GM18517 (cell line): ENCODE results near the gene ALDH1L1.

Source experiments
- ATAC-seq: cut with Tn5 transposase; IDR thresholded peaks from one replicate; pipeline ENCODE4 v1.9.1; 2021; ENCODE audit warnings: mild to moderate bottlenecking, moderate library complexity; ENCODE audit not compliant: unreplicated experiment

The ALDH1L1 gene

GRCh38 chr3:126197343-126197742 is 17.0 kb upstream of the ALDH1L1 start:
- ATAC-seq, result no peak

- no peak for ATAC-seq
Observed at GRCh38 chr3:126194713-126195305, 14.4 kb upstream of the ALDH1L1 start.

- no peak for ATAC-seq
Observed at GRCh38 chr3:126191246-126191645, 10.9 kb upstream of the ALDH1L1 start.

GRCh38 chr3:126187920-126188319 is 7.5 kb upstream of the ALDH1L1 start:
- ATAC-seq, result no peak

- no peak for ATAC-seq
Observed at GRCh38 chr3:126186749-126187148, 6.4 kb upstream of the ALDH1L1 start.

- no peak for ATAC-seq
Observed at GRCh38 chr3:126186271-126186670, 5.9 kb upstream of the ALDH1L1 start.

- no peak for ATAC-seq
Observed at GRCh38 chr3:126184465-126185000, 4.1 kb upstream of the ALDH1L1 start.

GRCh38 chr3:126181398-126181725 is 976 bp upstream of the ALDH1L1 start:
- no peak for ATAC-seq

GRCh38 chr3:126179825-126180476 is 435 bp downstream of the ALDH1L1 start:
- no peak for ATAC-seq

GRCh38 chr3:126170073-126170777 is 10.2 kb downstream of the ALDH1L1 start:
- no peak for ATAC-seq

GRCh38 chr3:126167566-126167965 is 12.8 kb downstream of the ALDH1L1 start:
- ATAC-seq, result no peak

- ATAC-seq, result no peak
Observed at GRCh38 chr3:126166009-126166408, 14.4 kb downstream of the ALDH1L1 start.

- ATAC-seq, result no peak
Observed at GRCh38 chr3:126161309-126161708, 19.1 kb downstream of the ALDH1L1 start.

GRCh38 chr3:126160243-126161210 is 19.9 kb downstream of the ALDH1L1 start:
- ATAC-seq, result no peak

GRCh38 chr3:126159476-126159875 is 20.9 kb downstream of the ALDH1L1 start:
- no peak for ATAC-seq

GRCh38 chr3:126158912-126159454 is 21.4 kb downstream of the ALDH1L1 start:
- no peak for ATAC-seq

GRCh38 chr3:126158016-126158911 is 22.1 kb downstream of the ALDH1L1 start:
- no peak for ATAC-seq

GRCh38 chr3:126157083-126157768 is 23.2 kb downstream of the ALDH1L1 start:
- no peak for ATAC-seq

- ATAC-seq, result no peak
Observed at GRCh38 chr3:126156468-126156867, 23.9 kb downstream of the ALDH1L1 start.
